ENCODE measurements around the gene TTBK1. TPM values are rescaled to one million over a fixed set of nuclear protein-coding genes. Genes with fewer than 3 reads are reported as not detected.

The TTBK1 gene
- total RNA-seq, 4 donors from 2014 or later: 1.4 to 2.4 (median 1.4) TPM; not detected in 1

DNA sequence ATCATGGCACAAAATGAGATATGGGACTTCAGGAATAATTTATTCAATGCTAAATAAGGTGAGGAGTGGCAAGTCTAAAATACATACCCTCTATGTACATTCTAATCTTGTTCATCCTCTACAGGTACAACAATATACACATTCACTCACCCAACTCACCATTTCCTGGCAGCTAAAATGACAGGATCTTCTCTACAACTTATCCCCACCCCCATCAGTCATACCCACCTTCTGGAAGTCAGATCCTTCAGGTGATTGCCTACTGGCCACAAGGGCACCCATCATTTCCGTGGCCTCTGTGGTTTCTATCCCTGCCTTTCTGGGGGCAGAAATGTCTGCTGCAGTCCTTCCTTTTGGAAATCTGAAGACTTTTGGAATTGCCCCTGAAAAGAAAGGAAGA is 88.2 kb downstream of the TTBK1 start:
- H3K36me3 ChIP-seq: no peaks in the 10 kb centered on the region
- H3K27me3 ChIP-seq: no peaks in the 10 kb centered on the region
- no peak overlapping the region for H3K4me3 ChIP-seq
- no peaks in the 10 kb centered on the region for H3K9me3 ChIP-seq
- no peak overlapping the region for H3K27ac ChIP-seq
- no peak for DNase-seq
- TF ChIP-seq, protein P1, sequence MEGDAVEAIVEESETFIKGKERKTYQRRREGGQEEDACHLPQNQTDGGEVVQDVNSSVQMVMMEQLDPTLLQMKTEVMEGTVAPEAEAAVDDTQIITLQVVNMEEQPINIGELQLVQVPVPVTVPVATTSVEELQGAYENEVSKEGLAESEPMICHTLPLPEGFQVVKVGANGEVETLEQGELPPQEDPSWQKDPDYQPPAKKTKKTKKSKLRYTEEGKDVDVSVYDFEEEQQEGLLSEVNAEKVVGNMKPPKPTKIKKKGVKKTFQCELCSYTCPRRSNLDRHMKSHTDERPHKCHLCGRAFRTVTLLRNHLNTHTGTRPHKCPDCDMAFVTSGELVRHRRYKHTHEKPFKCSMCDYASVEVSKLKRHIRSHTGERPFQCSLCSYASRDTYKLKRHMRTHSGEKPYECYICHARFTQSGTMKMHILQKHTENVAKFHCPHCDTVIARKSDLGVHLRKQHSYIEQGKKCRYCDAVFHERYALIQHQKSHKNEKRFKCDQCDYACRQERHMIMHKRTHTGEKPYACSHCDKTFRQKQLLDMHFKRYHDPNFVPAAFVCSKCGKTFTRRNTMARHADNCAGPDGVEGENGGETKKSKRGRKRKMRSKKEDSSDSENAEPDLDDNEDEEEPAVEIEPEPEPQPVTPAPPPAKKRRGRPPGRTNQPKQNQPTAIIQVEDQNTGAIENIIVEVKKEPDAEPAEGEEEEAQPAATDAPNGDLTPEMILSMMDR (IDR thresholded peaks at IDR 0.05): no peak
- TF ChIP-seq POLR2A (IDR thresholded peaks at IDR 0.05): no peak
- no peaks in the 10 kb centered on the region for H3K4me1 ChIP-seq

GRCh38 chr6:43331891-43332290 is 88.6 kb downstream of the TTBK1 start:
- Histone ChIP-seq H3K4me1 (no peaks in the 10 kb centered on the region), H3K27ac (no peak overlapping the region), H3K9me3 (no peaks in the 10 kb centered on the region), H3K4me3 (no peak overlapping the region), H3K27me3 (no peaks in the 10 kb centered on the region), H3K36me3 (no peaks in the 10 kb centered on the region)
- no peak for DNase-seq
- TF ChIP-seq, protein P1 (IDR thresholded peaks at IDR 0.05): no peak
- TF ChIP-seq POLR2A (IDR thresholded peaks at IDR 0.05): no peak

DNA sequence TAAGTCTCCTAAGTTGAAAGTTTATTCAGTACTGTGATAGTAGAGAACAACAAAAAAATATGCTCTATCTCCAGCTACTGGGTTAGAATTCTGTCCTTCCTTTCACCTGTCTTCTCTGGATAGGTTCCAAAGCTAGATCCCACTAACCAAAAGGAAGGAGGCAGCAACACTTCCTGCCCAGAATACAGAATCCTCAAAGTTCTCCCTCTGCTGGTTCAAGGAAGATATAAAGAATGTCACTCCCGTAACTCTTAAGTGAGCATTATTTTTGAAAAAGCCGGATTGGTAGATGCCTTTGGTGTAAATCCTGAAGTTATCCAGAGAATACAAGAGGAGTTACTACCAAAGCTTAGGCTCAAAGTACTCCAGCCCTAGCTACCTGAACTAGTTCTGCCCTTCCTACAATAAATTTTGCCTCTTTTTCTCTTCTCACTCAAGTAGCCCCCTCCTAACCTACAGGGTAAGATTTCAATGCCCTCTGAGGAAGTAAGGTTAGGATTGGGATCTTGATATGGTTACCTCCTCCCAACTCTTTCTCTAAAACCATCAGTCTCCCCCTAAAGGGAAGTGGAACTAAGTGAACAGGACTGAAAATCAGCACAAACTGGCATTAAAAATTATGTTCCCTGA is 91.3 kb downstream of the TTBK1 start:
- no peaks in the 10 kb centered on the region for H3K27me3 ChIP-seq
- no peak for TF ChIP-seq POLR2A (IDR thresholded peaks at IDR 0.05)
- TF ChIP-seq, protein P1 (IDR thresholded peaks at IDR 0.05): peak; percentile 18 to 80 (median 59)
- DNase-seq: no peak
- no peaks in the 10 kb centered on the region for H3K9me3 ChIP-seq
- no peak overlapping the region for H3K4me3 ChIP-seq
- H3K27ac ChIP-seq: peak overlapping the region in 2 of 4 donors; percentile 11 to 32
- H3K4me1 ChIP-seq: no peaks in the 10 kb centered on the region
- peaks cover 0 to 22% (median 0%) of the 10 kb centered on the region in 3 donors for H3K36me3 ChIP-seq

DNA sequence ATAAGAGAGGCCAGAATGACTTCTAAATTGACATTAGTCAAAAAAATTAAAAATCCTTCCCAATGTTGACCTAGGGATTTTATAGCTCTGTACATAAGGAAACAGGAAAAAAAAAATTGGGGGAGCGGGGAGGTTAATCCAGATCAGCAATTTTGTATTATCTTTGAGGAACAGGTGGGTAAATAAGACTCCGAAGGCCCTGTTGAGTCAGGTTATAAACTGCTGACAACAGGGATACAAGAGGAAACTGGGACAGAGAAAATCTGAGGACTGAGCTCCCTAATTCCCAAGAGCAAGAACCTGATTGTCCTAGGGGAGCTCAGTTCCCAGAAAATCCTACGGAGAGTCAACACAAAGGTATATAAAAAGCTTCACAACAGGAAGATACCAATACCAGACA is 92.2 kb downstream of the TTBK1 start:
- H3K27ac ChIP-seq: peak overlapping the region in 1 of 4 donors; percentile 63
- no peak for DNase-seq
- H3K9me3 ChIP-seq: no peaks in the 10 kb centered on the region
- no peak overlapping the region for H3K4me3 ChIP-seq
- peaks cover 0 to 30% (median 0%) of the 10 kb centered on the region in 3 donors for H3K36me3 ChIP-seq
- no peaks in the 10 kb centered on the region for H3K27me3 ChIP-seq
- H3K4me1 ChIP-seq: no peaks in the 10 kb centered on the region
- TF ChIP-seq, protein P1 (IDR thresholded peaks at IDR 0.05): no peak
- no peak for TF ChIP-seq POLR2A (IDR thresholded peaks at IDR 0.05)

DNA sequence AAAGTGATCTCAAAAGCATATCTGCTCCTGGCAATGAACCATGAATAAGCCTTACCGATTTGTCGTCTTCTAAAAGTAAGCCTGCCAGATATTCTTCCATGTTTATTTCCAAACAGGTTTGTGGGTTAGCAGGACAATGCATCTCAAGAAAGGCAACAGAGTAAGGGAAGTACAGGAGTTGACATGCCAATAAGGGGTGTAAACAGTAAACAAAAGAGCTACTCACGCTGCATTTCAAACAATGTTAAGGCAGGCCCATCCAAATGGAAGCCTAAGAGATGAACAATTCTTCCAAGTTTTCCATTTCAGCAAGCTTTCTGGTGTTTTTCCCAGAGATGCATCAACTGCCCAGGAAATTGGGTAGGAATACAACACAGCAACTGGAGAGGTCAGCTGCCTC is 93.1 kb downstream of the TTBK1 start:
- H3K9me3 ChIP-seq: no peaks in the 10 kb centered on the region
- H3K4me1 ChIP-seq: no peaks in the 10 kb centered on the region
- TF ChIP-seq, protein P1 (IDR thresholded peaks at IDR 0.05): no peak
- TF ChIP-seq POLR2A (IDR thresholded peaks at IDR 0.05): no peak
- no peak overlapping the region for H3K27ac ChIP-seq
- peaks cover 0 to 40% (median 0%) of the 10 kb centered on the region in 3 donors for H3K36me3 ChIP-seq
- H3K4me3 ChIP-seq: no peak overlapping the region
- no peak for DNase-seq
- no peaks in the 10 kb centered on the region for H3K27me3 ChIP-seq

Small RNAs within 50 kb of the gene (small RNA-seq; reads per million reads assigned to genes)
- gene RPL12P47: 0 reads per million in 2 donors

Other genes starting within 250 kb of the TTBK1 start
- 10 to 100 TPM; 34.3 to 40.4 (median 36.1) TPM for gene MEA1, start 229.5 kb upstream of the TTBK1 start, total RNA-seq
- gene KLHDC3, start 229.2 kb upstream of the TTBK1 start, total RNA-seq: 10 to 100 TPM; 38.8 to 59.2 (median 52.6) TPM
- gene RRP36, start 221.9 kb upstream of the TTBK1 start, total RNA-seq: 10 to 100 TPM; 39.2 to 75.9 (median 50.4) TPM
- 10 to 100 TPM; 19.4 to 33.0 (median 23.1) TPM for gene CUL7, start 189.6 kb upstream of the TTBK1 start, total RNA-seq
- gene MRPL2, start 184.0 kb upstream of the TTBK1 start, total RNA-seq: 10 to 100 TPM; 19.0 to 40.8 (median 22.1) TPM
- 100 to 1,000 TPM in 3 of 4 donors, 10 to 100 TPM in 1; 50.3 to 214 (median 183) TPM for gene KLC4, start 183.8 kb upstream of the TTBK1 start, total RNA-seq
- gene PTK7, start 167.2 kb upstream of the TTBK1 start, total RNA-seq: 10 to 100 TPM in 3 of 4 donors, 1 to 10 TPM in 1; 4.4 to 22.3 (median 18.3) TPM
- gene SRF, start 72.2 kb upstream of the TTBK1 start, total RNA-seq: 10 to 100 TPM; 23.1 to 29.7 (median 26.4) TPM
- 100 to 1,000 TPM in 1 of 4 donors, 10 to 100 TPM in 3; 55.5 to 114 (median 85.5) TPM for gene CUL9, start 61.3 kb upstream of the TTBK1 start, total RNA-seq
- gene DNPH1, start 14.0 kb upstream of the TTBK1 start, total RNA-seq: 100 to 1,000 TPM; 138 to 304 (median 176) TPM
- gene SLC22A7, start 54.8 kb downstream of the TTBK1 start, total RNA-seq: under 1 TPM in 1 of 4 donors, not detected in 3; 0.80 TPM
- gene CRIP3, start 65.3 kb downstream of the TTBK1 start, total RNA-seq: 1 to 10 TPM in 1 of 4 donors, not detected in 3; 6.8 TPM
- gene ZNF318, start 126.2 kb downstream of the TTBK1 start, total RNA-seq: 10 to 100 TPM; 16.6 to 42.9 (median 24.5) TPM
- gene ABCC10, start 184.1 kb downstream of the TTBK1 start, total RNA-seq: 10 to 100 TPM; 30.3 to 75.2 (median 48.2) TPM
- gene DLK2, start 212.1 kb downstream of the TTBK1 start, total RNA-seq: not detected
- gene TJAP1, start 234.1 kb downstream of the TTBK1 start, total RNA-seq: 10 to 100 TPM; 21.4 to 58.6 (median 45.7) TPM

All from Peyer's patch (tissue), 4 donors.